Duodenal mucosa (tissue), 2 donors: ENCODE results near the gene DLG2.

Experiments
- H3K27ac ChIP-seq: one replicate; pipeline ENCODE4 v1.7.0; 2013; ENCODE audit warnings: low read depth, low read length
- H3K27me3 ChIP-seq, 2 donors: one replicate each; pipeline ENCODE4 v1.7.0; 2013; ENCODE audit warnings: low read length in 2 of 2, control low read depth in 1 of 2; ENCODE audit not compliant: insufficient read depth in 2 of 2, control insufficient read depth in 1 of 2
- H3K36me3 ChIP-seq, 2 donors: one replicate each; pipeline ENCODE4 v1.7.0; 2013; ENCODE audit warnings: low read length in 2 of 2, control low read depth in 1 of 2; ENCODE audit not compliant: insufficient read depth in 2 of 2, control insufficient read depth in 1 of 2
- H3K4me1 ChIP-seq, 2 donors: one replicate each; pipeline ENCODE4 v1.7.0; 2013; ENCODE audit warnings: low read length in 2 of 2, control low read depth in 1 of 2; ENCODE audit not compliant: insufficient read depth in 2 of 2, control insufficient read depth in 1 of 2
- H3K4me3 ChIP-seq, 2 donors: one replicate each; pipeline ENCODE4 v1.7.0; 2013; ENCODE audit warnings: low read length in 2 of 2, low read depth in 1 of 2
- H3K9ac ChIP-seq, 2 donors: one replicate each; pipeline ENCODE4 v1.7.0; 2013; ENCODE audit warnings: low read length in 2 of 2, low read depth in 1 of 2
- H3K9me3 ChIP-seq, 2 donors: one replicate each; pipeline ENCODE4 v1.7.0; 2013; ENCODE audit warnings: low read length in 2 of 2, control low read depth in 1 of 2; ENCODE audit not compliant: control insufficient read depth in 1 of 2

Gene DLG2

DNA sequence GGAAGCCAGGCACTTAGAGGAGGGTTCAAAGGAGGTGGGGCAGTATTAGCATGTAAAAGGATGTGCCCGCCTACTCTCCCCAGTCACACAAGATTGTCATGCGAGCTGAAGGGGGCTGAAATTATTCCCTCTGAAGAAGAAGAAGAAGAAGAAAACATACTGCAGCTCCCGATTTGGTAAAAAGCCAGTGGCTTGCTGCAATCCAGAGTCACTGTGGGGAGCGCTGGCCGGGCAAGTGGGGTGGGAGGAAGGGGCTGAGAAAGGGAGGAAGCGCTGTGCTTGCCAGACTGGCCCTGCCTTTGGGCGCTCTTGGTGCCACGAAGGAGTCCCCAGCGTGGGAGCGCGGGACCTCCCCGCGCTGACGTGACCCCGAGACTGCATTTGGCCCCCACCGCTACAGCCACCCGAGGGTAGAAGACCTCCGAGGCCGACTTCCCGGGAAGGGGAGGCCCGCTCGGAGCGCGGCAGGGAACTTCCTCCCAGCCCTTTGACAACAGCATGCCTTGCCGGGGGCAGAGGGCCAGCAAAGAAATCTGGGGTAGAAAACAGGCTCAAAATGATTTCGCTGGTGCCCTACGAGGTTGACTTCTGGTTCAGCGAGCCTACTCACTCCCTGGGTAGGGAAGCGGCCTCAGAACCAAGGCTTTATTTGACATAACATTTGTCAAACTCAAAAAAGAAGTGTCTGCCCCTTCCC, 906.3 kb downstream of the DLG2 start:
- Histone ChIP-seq H3K4me3 (peak overlapping the region; percentile 55 to 56), H3K9ac (no peak overlapping the region), H3K9me3 (no peaks in the 10 kb centered on the region), H3K27me3 (peaks cover 3 to 6% of the 10 kb centered on the region in 2 donors), H3K4me1 (no peaks in the 10 kb centered on the region), H3K36me3 (no peaks in the 10 kb centered on the region), H3K27ac (no peak overlapping the region)

DNA sequence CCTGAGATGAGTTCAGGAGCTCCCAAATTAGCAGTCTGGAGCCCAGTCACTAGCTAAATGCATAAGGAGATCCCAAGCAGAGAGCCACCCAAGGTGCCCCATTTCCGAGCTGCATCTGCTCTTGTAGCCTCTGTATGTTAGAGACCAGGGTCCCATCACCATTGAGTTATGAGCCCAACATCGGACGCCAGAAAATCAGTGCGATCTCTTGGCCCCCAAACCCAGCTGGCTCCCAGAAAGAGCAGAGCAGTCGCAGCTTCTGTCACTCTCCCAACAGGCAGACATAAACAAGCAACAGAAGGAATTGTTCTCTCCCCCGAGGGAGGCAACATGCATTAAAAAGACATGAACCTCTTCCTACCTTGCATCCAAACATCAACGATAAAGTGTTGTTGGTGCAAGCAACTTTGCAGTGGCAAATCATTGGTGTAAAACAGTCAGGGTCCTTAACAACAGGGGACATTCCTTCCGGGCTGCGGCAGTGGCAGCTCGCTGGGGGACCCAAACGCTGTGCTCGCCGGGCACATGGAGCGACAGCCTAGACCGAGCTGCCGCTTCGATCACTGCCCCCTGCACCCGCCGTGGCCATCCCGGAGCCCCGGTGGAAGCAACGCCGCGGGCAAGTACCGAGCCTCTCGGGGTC, 907.1 kb downstream of the DLG2 start:
- Histone ChIP-seq H3K36me3 (no peaks in the 10 kb centered on the region), H3K4me1 (no peaks in the 10 kb centered on the region), H3K27ac (no peak overlapping the region), H3K4me3 (peak overlapping the region; percentile 55 to 56), H3K9me3 (no peaks in the 10 kb centered on the region), H3K27me3 (peaks cover 3 to 6% of the 10 kb centered on the region in 2 donors), H3K9ac (no peak overlapping the region)

DNA sequence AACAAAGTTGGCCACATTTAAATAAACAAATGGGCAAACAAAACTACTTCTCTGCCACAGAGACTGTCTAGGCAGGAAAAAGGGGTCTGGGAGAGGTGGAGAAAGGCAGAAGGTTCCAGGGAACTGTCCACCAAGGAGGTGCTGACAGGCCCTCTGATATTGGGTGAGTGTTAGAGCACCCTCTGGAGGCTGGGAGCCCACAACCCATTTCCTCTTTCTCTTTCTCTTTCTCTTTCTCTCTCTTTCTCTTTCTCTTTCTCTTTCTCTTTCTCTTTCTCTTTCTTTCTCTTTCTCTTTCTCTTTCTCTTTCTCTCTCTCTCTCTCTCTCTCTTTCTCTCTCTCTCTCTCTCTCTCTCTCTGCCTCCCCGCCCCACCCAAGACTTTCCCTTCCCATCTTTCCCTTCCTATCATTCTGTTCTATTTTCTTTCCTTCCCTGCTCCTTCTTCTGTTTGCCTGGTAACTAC, 912.8 kb downstream of the DLG2 start:
- H3K9me3 ChIP-seq: no peaks in the 10 kb centered on the region
- no peaks in the 10 kb centered on the region for H3K4me1 ChIP-seq
- no peaks in the 10 kb centered on the region for H3K27me3 ChIP-seq
- no peak overlapping the region for H3K4me3 ChIP-seq
- no peaks in the 10 kb centered on the region for H3K36me3 ChIP-seq
- H3K27ac ChIP-seq: no peak overlapping the region
- no peak overlapping the region for H3K9ac ChIP-seq

DNA sequence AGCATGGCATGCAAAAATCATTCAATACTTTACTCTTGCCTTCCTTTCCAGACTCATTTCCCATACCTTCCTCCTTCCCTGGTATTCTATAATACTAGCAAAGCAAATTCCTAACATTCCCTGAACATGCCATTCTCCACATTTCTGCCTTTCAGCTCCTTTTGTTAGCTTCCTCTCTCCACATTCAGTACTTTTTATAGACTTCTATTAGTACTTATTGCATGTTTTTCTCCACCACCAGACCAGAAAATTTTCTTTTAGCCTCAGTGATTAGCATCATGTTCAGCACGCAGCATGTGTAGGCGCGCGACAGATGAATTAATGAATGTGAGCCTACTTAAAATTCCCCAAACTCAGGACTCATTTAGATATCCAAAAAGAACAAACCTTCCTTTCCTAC, 935.3 kb downstream of the DLG2 start:
- H3K27ac ChIP-seq: no peak overlapping the region
- H3K4me1 ChIP-seq: no peaks in the 10 kb centered on the region
- H3K4me3 ChIP-seq: no peak overlapping the region
- H3K9ac ChIP-seq: no peak overlapping the region
- H3K9me3 ChIP-seq: no peaks in the 10 kb centered on the region
- H3K27me3 ChIP-seq: no peaks in the 10 kb centered on the region
- H3K36me3 ChIP-seq: no peaks in the 10 kb centered on the region

DNA sequence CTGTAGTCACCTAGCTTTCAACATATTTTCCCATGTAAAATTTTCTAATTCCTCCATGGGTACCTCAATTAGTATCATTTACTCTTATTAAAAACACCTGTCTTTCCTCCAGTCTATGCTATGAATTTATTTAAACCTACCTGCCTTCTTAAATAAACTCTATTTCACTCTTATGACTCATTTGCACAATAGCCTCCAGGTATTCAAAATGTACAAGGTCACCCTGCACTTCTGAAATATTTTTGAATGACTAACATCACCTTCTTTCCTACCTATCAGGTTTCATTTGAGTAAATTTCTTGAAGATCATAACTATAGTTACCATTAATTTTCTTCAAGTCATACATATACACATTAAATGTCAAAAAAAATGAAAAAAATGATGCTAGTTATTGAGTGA, 939.7 kb downstream of the DLG2 start:
- H3K9ac ChIP-seq: no peak overlapping the region
- H3K4me1 ChIP-seq: no peaks in the 10 kb centered on the region
- no peak overlapping the region for H3K27ac ChIP-seq
- no peak overlapping the region for H3K4me3 ChIP-seq
- H3K9me3 ChIP-seq: no peaks in the 10 kb centered on the region
- no peaks in the 10 kb centered on the region for H3K36me3 ChIP-seq
- H3K27me3 ChIP-seq: no peaks in the 10 kb centered on the region

DNA sequence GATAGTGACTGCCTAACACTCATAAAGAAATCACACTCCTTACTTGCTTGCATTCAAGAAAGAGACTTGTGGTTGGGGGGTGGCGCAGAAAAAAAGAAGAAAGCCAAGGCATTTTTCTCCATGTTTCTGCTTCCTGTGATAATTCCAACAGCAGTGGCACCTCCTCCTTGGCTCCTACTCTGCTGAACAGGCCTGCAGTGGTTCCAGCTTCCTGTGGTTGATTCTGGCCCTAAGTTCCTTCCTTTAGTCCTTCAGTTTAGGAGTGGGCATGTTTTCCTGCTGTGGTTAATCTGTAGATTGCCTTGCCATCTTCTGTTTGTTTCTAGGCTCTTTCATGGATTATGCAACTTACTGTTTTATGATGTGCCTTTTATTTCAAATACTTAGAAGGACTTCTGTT, 940.4 kb downstream of the DLG2 start:
- Histone ChIP-seq H3K27ac (no peak overlapping the region), H3K9ac (no peak overlapping the region), H3K4me3 (no peak overlapping the region), H3K4me1 (no peaks in the 10 kb centered on the region), H3K9me3 (no peaks in the 10 kb centered on the region), H3K27me3 (no peaks in the 10 kb centered on the region), H3K36me3 (no peaks in the 10 kb centered on the region)

DNA sequence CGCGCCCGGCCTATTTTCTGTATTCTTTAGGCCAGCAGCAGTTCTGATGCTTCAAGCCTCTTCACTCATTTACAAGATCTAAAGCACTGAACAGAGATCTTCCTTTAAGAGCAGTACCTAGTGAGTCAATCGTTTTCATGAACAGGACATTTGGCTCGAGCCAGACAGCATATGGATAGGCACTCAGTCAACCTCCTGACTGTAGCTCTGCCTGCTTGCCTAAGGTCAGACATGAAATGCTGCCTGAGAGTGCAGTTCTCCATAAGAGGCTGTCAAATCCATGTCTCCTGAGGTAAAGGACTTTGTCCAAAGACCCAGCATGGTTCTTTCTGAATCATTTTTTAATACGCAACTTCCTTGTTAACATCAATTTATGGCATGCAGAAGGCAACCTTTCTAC, 941.2 kb downstream of the DLG2 start:
- Histone ChIP-seq H3K4me3 (no peak overlapping the region), H3K4me1 (no peaks in the 10 kb centered on the region), H3K9ac (no peak overlapping the region), H3K27ac (no peak overlapping the region), H3K27me3 (no peaks in the 10 kb centered on the region), H3K9me3 (no peaks in the 10 kb centered on the region), H3K36me3 (no peaks in the 10 kb centered on the region)

DNA sequence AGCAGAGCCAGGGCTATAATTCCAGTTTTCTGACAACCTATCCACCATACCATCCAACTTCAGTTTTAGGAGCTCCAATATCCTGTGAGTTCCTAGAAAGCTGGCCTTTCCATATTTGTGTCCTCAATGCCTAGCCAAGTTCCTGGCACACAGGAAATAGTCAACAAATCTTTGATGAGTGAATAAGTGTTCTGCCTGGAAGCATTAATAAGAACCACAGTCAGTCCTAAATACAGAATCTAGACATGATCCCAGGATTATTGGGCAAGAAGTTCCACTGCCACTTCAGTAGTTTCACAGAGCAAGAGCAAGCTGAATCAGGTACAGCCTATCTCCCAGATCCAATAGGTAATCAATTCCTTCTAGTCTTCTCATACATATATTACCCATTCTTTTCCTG, 942.0 kb downstream of the DLG2 start:
- Histone ChIP-seq H3K27ac (no peak overlapping the region), H3K9me3 (no peaks in the 10 kb centered on the region), H3K36me3 (no peaks in the 10 kb centered on the region), H3K9ac (no peak overlapping the region), H3K4me3 (no peak overlapping the region), H3K27me3 (no peaks in the 10 kb centered on the region), H3K4me1 (no peaks in the 10 kb centered on the region)

DNA sequence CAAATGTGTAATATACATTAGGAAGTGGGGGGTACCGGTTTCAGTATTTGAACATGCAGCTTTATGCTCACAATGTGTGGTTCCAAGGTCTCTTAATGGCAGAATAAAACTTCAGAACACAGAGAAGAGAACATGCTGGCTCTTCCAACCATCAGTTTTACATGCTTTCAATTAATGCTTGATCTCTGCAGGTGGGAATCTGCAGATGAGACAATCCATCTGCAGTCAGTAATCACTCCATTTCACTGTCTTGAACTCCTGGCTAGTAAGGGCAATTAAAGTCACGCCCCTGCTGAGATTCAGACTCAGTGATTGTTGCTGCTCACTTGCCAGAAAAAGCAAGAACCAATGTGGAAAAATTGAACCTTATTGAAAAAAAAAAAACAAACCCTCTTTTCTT, 945.7 kb downstream of the DLG2 start:
- H3K9me3 ChIP-seq: no peaks in the 10 kb centered on the region
- H3K27ac ChIP-seq: no peak overlapping the region
- H3K4me3 ChIP-seq: no peak overlapping the region
- H3K36me3 ChIP-seq: no peaks in the 10 kb centered on the region
- H3K4me1 ChIP-seq: no peaks in the 10 kb centered on the region
- H3K9ac ChIP-seq: no peak overlapping the region
- H3K27me3 ChIP-seq: no peaks in the 10 kb centered on the region

DNA sequence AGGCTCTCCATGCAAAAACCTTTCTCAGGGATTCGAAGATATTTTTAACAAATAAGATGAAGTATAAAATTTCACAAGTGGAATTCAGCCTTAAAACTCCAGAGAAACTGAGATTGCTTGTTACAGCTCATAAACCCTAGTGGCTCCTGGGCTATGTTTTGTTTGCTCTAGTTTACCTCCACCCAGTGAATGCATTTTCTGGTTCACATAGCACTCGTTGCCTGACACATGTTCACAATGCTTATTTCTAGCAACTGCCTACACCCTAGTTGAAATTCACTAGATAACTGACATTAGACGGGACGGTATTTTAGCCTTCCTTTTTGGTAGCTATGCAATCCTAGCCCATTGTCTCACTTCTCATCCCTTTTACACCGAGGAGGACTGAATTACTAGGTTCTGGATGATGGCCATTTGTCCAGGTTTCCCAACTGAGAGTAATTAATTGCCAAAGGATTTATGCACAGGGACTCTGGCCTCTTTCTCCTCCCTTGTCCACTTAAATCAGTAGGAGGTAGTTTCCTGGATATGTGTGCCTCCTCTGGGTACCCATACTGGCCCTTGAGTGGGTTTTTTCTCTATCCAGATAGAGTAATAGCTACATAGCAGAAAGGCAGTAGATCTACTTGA, 951.6 kb downstream of the DLG2 start:
- no peaks in the 10 kb centered on the region for H3K36me3 ChIP-seq
- H3K27me3 ChIP-seq: no peaks in the 10 kb centered on the region
- no peak overlapping the region for H3K27ac ChIP-seq
- H3K4me1 ChIP-seq: no peaks in the 10 kb centered on the region
- no peaks in the 10 kb centered on the region for H3K9me3 ChIP-seq
- H3K9ac ChIP-seq: no peak overlapping the region
- no peak overlapping the region for H3K4me3 ChIP-seq
